Measurements from ENCODE around the gene CEP112. TPM values are rescaled to one million over a fixed set of nuclear protein-coding genes. Genes with fewer than 3 reads are reported as not detected.
"Not testable (repeated sequence)": the region's sequence is repeated elsewhere in the genome, so short reads cannot be mapped to it uniquely, and the experiment has no call there.

Gene CEP112
- total RNA-seq, 1 donor from 2014 or later = 20.7 TPM

DNA sequence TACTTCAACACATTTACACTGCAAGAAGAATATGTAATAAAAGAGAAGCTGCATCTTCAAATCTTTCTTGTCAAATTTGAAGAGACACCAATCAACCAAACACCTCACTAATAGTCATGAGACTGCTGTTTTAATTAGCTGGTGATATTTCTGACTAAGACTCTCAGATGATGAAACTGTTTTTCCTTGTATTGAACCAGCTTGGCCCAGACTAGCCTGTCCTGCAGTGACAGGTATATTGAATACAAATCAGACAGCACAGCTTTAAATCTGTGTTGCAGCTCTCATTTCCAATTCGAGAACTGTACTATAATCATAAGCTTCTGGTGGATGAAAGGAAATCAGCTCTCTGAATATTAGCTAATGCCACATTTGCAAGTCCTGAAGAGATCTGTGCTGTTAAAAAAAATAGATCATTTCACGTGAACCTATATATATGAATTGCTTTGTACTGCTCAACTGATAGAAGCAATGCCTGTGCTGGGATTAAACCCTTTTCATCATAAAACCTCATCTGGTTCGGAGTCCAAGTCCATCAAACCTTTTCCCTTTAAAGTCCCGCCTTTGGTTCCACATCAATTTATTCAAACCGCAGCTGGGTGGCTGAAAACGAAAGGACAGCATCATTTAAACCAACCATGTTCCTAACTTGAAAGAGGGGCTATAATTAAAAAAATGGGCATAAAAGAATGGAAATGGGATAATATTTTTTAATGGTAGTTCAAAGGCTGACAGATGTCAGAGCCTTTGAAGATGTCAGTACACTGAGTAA is 306.2 kb downstream of the CEP112 start:
- DNase-seq (no peak), ATAC-seq (ENCODE audit: poor library complexity) (no peak)
- intact Hi-C loops (cut with DNase I) = no loop called here

DNA sequence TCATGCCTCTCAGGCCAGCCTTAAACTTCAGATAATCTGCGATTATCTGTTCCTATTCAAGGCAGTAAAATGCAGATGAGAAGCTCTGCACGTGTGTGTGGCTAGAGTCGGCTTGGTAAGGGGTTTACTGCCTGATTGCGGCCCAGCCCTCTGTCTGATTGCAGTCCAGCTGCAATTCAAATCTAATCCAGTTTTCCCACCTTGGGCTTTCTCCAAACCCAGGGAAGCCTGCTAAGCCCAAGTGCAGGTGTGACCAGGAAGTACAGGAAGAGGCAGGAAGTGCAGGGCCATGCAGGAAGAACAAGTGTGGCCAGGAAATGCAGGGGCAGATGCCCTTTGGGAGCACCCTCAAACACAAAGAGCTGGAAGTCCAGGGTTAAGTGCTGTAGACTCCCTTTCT is 314.9 kb downstream of the CEP112 start:
- intact Hi-C loops (cut with DNase I) = no loop called here
- DNase-seq (no peak), ATAC-seq (ENCODE audit: poor library complexity) (no peak)

- no peak for ATAC-seq (ENCODE audit: poor library complexity)
- no peak for DNase-seq
- intact Hi-C loops (cut with DNase I) = no loop called here
Observed at GRCh38 chr17:65868881-65869280, 323.1 kb downstream of the CEP112 start.

GRCh38 chr17:65867014-65867413 is 324.9 kb downstream of the CEP112 start:
- intact Hi-C loops (cut with DNase I) = no loop called here
- ATAC-seq (ENCODE audit: poor library complexity) (no peak), DNase-seq (no peak)

DNA sequence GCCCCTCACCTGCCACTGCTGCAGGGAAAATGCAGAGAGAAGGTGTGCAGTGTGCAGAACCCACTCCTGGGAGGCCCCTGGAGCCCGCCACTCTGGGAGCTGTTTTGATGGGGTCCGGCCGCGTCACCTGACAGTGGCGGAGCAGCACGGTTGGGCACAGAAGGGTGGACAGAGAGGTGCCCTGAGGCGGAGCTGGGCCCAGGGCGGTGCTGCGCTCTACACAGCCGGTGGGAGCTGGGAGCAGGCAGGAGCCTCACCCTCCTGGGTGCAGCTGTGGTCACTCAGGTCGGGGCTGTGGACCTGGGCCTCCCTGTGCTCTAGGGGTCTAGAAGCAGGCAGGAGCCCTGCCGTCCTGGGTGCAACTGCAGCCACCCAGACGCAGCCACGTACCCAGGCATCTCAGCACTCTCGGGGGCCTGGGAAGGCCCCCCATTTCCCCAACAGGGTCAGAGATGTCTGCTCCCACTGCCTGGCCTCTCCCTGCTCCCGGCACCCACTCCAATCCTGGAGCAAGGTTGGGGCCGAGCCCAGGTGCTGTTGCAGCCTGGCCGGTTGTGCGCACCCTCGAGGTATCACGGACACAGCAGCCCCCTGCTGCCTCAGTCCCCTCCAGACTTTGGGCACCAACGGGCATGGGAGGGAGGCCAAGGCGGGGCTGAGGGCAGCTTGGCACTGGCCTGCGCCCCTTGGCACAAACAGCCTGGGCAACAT is 326.1 kb downstream of the CEP112 start:
- no peak for ATAC-seq (ENCODE audit: poor library complexity)
- DNase-seq = no peak
- intact Hi-C loops (cut with DNase I) = no loop called here

DNA sequence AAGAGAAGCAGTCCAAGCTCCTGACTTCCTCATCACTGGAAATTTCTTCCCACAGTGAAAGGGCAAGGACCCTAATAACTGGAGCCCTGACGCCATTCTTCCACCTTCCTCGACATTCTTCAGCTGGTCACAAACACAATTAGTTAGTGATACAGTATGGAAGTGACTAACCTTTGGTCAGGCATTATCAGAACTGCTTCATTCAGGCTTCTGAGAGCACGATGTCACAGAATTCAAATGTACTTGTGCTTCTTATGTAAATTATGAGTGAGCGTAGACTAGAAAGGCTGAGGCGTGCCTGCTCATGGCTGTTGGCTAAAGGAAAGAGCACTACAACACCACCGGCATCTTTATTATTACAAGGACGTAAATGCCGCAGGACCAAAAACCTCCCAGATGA is 327.5 kb downstream of the CEP112 start:
- intact Hi-C loops (cut with DNase I) = no loop called here
- ATAC-seq (ENCODE audit: poor library complexity) = no peak

DNA sequence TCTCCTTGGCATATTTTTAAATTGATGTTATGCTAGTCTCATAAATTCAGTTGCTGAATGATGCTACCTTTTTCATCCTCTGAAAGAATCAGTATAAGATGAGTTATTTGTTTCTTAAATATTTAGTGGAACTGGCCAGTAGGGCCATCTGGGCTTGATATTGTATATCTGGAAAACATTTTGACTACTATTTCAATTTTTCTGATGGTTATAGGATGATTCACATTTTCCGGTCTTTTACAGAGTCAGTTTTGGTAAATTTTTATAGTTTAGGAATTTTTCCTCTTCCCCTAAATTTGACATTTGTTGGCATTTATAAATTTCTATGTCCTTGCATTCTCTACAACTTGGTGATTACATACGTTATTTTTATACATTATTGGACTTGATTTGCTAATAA is 334.2 kb downstream of the CEP112 start:
- ATAC-seq (ENCODE audit: poor library complexity) (no peak), DNase-seq (no peak)

More for the DNA sequence above, 327.5 kb downstream of the CEP112 start:
- no peak for DNase-seq

GRCh38 chr17:65856865-65857264 is 335.1 kb downstream of the CEP112 start:
- ATAC-seq (ENCODE audit: poor library complexity) (no peak), DNase-seq (no peak)
- intact Hi-C loops (cut with DNase I) = no loop called here

More for the DNA sequence above, 334.2 kb downstream of the CEP112 start:
- intact Hi-C loops (cut with DNase I) = no loop called here

GRCh38 chr17:65855675-65856074 is 336.3 kb downstream of the CEP112 start:
- intact Hi-C loops (cut with DNase I) = no loop called here

GRCh38 chr17:65855245-65855644 is 336.7 kb downstream of the CEP112 start:
- ATAC-seq (ENCODE audit: poor library complexity) (no peak), DNase-seq (no peak)
- intact Hi-C loops (cut with DNase I) = no loop called here

More at GRCh38 chr17:65855675-65856074, 336.3 kb downstream of the CEP112 start:
- no peak for DNase-seq
- ATAC-seq (ENCODE audit: poor library complexity) = no peak

- DNase-seq (no peak), ATAC-seq (ENCODE audit: poor library complexity) (no peak)
- intact Hi-C loops (cut with DNase I) = no loop called here
Observed at GRCh38 chr17:65853816-65854215, 338.1 kb downstream of the CEP112 start.

DNA sequence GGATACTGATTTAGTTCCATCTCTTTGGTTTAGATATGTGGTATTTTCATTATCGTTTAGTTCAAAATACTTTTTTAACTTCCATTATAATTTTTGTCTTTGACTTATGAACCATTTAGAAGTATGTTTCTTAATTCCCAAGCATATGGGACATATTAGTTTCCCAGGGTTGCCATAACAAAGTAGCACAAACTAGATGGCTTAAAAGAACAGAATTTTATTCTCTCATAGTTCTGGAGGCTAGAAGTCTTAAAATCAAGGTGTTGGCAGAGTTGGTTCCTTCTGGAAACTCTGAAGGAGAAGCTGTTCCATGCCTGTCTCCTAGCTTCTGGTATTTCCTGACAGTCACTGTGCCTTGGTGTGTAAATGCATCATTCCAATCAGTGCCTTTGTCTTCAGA is 339.0 kb downstream of the CEP112 start:
- DNase-seq (no peak), ATAC-seq (ENCODE audit: poor library complexity) (no peak)
- intact Hi-C loops (cut with DNase I) = no loop called here

- ATAC-seq (ENCODE audit: poor library complexity) (no peak), DNase-seq (no peak)
- intact Hi-C loops (cut with DNase I) = no loop called here
Observed at GRCh38 chr17:65851965-65852736, 339.8 kb downstream of the CEP112 start.

- DNase-seq (no peak), ATAC-seq (ENCODE audit: poor library complexity) (no peak)
- intact Hi-C loops (cut with DNase I) = no loop called here
Observed at GRCh38 chr17:65850486-65850885, 341.4 kb downstream of the CEP112 start.

GRCh38 chr17:65848751-65849150 is 343.2 kb downstream of the CEP112 start:
- no peak for ATAC-seq (ENCODE audit: poor library complexity)
- intact Hi-C loops (cut with DNase I) = no loop called here
- DNase-seq = no peak

DNA sequence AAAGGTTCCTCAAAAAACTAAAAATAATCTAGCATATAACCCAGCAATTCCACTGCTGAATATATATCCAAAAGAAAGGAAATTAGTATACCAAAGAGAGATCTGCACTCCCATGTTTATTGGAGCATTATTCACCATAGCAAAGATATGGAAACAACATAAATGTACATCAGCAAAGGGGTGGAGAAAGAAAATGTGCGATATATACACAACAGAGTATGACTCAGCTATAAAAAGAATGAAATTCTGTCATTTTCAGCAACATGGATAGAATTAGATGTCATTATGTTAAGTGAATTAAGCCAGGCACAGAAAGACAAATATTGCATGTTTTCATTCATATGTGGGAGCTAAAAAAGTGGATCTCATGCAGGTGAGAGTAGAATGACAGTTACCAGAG is 350.8 kb downstream of the CEP112 start:
- no peak for DNase-seq
- ATAC-seq (ENCODE audit: poor library complexity) = no peak
- intact Hi-C loops (cut with DNase I) = no loop called here

DNA sequence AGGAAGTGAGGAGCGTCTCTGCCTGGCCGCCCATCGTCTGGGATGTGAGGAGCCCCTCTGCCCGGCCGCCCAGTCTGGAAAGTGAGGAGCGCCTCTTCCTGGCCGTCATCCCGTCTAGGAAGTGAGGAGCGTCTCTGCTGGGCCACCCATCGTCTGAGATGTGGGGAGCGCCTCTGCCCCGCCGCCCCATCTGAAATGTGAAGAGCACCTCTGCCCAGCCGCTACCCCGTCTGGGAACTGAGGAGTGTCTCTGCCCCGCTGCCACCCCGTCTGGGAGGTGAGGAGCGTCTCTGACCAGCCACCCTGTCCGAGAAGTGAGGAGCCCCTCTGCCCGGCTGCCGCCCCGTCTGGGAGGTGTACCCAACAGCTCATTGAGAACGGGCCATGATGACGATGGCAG is 354.7 kb downstream of the CEP112 start:
- DNase-seq; intact Hi-C loops (cut with DNase I); ATAC-seq (ENCODE audit: poor library complexity): not testable (repeated sequence)

DNA sequence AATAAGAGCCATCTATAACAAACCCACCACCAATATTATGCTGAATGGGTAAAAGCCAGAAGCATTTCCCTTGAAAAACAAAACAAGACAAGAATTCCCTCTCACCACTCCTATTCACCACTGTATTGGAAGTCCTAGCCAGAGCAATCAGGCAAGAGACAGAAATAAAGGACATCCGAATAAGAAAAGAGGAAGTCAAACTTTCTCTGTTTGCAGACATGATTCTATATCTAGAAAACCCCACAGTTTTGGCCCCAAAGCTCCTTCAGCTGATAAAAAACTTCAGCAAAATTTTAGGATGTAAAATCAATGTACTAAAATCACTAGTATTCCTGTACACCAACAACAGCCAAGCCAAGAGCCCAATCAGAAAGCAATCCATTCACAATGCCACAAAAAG is 358.7 kb downstream of the CEP112 start:
- DNase-seq (no peak), ATAC-seq (ENCODE audit: poor library complexity) (no peak)
- intact Hi-C loops (cut with DNase I) = no loop called here

GRCh38 chr17:65830356-65830755 is 361.6 kb downstream of the CEP112 start:
- intact Hi-C loops (cut with DNase I) = no loop called here
- no peak for DNase-seq
- ATAC-seq (ENCODE audit: poor library complexity) = no peak
